Measurements from ENCODE around the gene COMMD1.

GRCh38 chr2:61898810-61899209, 6.7 kb upstream of the COMMD1 start:
- TF ChIP-seq POLR2A (IDR thresholded peaks at IDR 0.05) = no peak
- TF ChIP-seq CTCF (IDR thresholded peaks at IDR 0.05) = peak; percentile 17 to 30 (median 18)
